Limb (tissue), 2 donors: ENCODE measurements around the gene TXNDC11.

Source experiments
- DNase-seq, 2 donors: peaks; one replicate each; pipeline ENCODE4 v3.0.0-alpha.2; 2016; ENCODE audit errors: extremely low spot score in 2 of 2

The TXNDC11 gene

GRCh38 chr16:11674818-11675560, 67.7 kb downstream of the TXNDC11 start:
- no peak for DNase-seq

- no peak for DNase-seq
These were observed 68.4 kb downstream of the TXNDC11 start for GRCh38 chr16:11674001-11674817.

DNA sequence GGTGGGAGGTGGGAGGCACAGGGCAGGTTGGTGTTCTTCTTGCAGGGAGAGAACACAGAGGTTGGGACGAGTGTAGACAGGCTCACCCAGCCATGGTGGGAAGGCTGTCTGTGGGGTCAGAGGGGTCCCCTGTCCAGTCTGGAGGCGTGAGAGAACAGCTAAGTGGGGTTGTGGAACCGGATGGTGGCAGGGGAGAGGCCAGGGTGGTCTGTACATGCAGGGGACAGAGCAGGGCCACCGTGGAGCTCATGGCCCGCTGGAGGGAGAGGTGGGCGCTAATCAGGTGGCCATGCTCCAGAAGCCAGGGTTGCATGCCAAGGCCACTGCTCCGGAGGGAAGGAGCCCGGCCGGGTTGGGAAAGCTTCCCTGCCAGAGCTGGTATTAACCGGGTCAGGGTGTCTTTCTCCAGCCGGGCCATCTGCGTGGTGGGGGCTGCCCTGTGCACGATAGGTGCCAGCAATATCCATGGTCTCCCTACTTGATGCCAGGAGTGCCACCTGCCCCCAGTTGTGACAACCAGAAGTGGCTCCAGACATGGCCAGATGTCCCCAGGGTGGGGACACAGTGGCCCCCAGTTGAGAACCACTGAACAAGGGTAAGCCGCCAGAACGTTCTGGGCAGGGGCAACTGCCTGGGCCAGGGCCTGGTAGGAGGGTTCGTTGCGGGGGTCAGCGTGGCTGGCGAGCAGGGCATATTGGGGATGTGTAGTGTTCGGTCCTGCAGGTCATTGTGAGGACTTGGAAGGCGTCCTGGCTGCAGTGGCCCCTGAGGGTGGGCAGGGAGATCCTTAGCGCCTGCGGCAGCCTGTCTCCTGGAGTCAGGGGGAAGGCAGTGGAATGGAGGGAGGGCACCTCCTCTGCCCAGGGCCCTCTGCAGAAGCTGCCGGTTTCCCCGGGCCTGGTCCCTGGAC, 69.3 kb downstream of the TXNDC11 start:
- DNase-seq, result no peak

DNA sequence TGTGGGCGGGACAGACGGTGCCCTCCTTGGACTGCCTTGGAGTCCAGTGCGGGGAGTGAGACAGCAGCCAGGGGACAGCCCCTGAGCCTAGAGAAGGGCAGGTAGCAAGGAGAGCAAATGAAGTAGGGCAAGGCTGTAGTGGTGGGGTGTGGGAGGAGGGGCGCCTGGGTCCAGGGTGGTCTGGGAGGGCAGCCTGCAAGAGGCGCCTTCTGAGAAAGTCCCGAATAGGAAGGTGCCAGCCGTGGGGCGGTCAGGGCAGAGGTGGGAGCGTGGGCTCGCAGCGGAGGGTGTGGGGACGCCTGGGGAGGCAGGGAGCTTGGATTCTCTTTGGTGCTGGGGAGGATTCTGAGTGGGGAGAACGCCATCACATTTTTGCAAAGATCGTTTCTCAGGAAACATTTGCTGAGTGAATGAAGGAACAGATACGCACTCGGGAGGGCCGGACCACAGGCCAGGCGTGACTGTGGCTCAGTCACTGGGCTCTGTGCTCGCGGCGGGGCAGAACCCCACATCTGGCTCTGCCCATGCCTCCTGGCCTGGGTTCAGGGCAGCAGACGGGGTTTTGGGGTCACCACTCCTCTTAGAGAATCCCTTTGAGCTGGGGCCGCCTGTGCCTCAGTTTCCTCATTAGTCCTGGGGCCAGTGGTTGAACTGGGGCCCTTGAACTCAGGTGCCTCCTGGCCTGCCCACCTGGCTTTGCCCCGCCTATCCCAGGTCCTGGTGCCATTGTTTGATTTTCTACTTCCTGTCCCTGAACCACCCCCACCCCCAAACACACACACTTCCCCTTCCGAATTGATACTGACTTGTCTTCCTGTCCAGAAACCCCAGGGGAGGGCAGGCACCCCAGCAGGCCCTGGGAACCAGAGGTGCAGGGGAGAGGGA, 70.2 kb downstream of the TXNDC11 start:
- DNase-seq, result no peak

DNA sequence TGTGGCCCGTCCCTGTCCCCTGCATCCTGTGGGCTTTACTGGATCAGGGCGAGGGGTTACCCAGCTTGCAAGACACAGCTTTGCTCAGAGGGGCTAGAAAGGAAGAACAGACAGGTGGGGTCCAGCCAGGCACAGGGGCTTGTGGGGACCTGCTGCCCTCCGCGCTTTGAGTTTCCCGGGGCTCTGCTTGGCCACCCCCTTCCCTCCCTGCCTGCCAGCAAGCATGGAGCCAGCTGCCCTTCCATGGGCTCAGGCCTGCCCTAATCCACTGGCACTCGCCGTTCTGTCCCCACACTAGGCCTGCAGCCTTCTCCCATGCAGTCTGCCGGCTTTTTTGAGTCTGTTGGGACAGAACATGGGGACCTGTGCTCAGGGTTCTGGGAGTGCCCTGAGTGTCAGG, 71.0 kb downstream of the TXNDC11 start:
- no peak for DNase-seq

GRCh38 chr16:11671271-11671670, 71.4 kb downstream of the TXNDC11 start:
- DNase-seq, result no peak

- DNase-seq, result no peak
These were observed 72.2 kb downstream of the TXNDC11 start for GRCh38 chr16:11670171-11671131.

DNA sequence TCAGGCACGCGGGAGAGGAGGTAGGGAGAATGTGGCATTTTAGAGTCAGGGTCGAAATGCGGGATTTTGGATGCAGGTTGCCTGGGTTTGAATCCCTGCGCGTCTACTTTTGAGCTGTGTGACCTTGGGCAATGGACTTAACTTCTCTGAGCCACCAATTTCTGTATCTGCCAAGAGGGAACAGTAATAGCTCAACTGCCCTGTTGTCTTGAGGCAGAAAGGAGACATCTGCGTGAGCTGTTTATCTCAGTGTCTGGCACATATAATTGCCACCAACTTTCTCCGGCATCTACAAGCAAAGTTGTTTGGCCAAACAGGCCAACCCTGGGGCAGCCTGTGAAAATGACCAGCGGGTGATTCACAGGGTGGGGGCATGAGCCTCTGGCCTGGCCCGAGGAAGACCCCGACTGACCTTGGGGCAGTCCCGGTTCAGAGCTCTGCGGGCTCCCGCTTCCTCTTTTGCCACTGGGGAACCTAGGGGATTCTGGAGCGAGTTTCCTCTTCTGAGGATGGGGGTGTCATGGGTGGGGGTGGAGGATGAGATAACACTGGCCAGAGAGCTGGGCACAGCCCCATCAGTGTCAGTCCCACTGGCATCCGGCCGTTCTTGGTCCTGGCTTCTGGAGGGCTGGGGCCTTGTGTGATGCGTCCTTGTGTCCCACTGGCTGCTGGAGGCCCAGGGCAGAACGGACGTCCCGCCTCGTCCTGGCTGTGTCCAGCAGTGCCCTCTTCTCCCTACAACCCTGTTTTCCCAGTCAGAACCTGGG, 73.1 kb downstream of the TXNDC11 start:
- no peak for DNase-seq

DNA sequence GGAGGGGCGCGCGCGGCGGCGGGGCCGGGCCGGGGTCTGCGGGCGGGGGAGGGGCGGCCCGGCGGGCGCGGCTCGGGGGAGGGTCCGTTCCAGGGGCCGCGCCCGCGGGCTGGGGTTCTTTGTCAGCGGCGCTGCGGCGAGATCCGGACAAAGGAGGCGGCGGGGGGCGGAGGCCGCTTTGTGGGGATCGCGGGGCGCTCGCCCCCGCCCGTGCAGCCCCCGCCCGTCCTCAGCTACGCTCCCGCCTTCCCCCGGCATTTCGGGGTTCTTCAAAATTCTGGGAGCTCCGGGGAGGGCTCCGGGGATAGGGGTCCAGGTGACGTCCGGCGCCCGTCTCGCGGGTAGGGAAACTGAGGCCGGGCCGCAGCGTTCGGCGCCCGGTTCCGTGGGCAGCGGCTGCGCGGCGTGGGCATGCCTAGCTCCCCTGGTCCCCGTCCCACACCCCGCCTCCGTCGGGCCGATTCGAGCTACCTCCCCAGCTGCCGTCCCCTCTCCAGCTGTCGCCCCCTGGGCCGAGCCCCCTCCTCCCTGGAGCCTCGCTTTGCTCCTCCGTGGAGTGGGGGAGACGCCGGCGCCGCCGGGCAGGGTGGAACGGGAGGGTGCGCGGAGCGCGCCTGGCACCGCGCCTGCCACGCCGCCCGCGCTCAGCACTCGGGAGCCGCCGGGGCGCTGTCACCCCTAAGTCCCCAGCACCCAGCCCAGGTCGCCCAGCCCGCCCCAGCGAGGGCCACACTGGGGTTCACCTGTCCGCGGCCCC, 73.9 kb downstream of the TXNDC11 start:
- peak in 1 of 2 donors; percentile 76 for DNase-seq

DNA sequence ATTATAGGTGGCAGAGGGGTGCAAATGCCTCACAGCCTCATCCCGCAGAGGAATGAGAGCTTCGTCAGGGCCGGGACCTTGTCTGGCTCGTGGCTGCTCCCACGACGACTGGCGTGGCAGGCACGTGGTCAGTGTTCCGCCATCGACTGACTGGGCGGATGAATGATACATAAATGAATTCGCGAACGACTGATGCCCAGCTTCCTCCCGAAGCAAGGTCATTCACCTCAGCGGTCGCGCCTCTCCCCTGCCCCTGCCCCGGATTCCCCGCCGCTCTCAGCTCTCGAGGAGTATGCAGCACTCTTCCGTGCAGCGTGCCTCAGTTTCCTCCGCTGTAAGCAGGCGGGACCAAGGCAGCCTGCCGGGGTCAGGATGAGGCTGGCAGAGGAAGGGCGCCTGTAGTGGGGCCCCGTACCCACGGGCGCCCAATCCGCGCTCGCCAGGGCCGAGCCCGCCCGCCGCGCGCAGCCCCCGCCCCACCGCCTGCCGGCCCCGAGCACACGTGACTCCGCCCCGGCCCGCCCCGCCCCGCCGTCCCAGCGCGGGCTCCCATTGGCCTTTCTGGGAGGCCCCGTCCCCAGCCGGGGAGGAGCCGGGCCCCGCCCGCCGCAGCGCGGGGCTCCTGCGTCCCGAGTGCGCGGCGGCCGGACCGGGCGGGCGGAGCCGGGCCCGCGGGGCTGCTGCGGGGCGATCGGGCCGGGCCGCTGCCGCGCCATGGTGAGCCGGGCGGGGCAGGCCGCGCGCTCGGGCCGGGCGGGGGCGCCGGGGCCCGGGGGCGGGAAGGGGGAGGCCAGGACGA, 74.6 kb downstream of the TXNDC11 start, which contains the start of gene SNN:
TSS of gene SNN (plus strand) at position 632 of the 799 bp plus-strand sequence. CDS start 7,605 bp downstream, outside the sequence.
- DNase-seq, result peak; percentile 82 to 94

DNA sequence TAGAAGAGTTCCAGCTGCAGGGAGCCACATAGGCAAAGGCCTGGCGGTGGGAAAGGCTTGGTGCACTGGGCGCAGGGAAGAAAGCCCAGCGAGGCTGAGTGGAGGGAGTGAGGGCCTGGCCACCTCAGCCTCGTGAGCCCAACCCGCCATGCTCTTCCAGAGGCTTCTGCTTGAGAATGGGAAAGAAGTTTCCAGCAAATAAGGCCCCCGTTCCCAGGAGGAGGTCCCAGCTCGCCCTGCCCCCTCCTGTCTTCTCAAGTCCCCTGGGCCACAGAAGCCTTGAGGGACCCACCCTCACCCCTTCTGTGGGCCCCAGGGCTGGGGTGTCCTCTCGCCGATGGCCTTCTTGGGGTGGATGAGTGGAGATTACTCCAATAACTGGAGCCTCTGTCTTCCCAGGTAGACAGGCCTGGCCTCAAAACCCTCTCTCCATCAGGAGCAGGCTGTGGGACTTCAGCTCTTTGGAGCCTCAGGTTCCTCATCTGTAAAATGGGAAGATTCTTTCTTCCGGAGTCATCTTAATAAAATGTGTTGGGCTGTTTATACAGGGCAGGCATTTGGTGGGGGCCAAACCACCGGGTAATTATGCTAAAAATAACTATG, 75.3 kb downstream of the TXNDC11 start:
- no peak for DNase-seq

GRCh38 chr16:11666103-11667055, 76.3 kb downstream of the TXNDC11 start:
- DNase-seq, result no peak

GRCh38 chr16:11665071-11665491, 77.6 kb downstream of the TXNDC11 start:
- no peak for DNase-seq

GRCh38 chr16:11662582-11662981, 80.1 kb downstream of the TXNDC11 start:
- no peak for DNase-seq

DNA sequence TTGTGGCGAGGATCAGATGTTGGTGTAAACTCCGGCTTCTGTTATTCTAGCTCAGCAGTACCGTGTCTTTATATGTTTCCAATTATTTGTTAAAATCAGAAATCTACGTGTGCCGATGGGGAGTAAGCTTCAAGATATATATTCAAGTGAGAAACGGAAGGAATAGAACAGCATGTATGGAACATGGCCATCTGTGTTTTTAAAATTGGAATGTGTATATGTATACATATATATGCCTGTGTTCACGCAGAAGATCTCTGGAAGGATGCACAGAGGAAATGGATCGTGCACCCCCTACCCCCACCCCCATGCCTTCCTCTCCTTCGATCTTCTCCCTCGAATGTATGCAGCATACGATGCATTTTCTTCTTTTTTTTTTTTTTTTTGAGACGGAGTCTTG, 82.1 kb downstream of the TXNDC11 start:
- DNase-seq, result no peak
